GM12878 (cell line): ENCODE results near the gene RNF186. TPM values are rescaled to one million over a fixed set of nuclear protein-coding genes. Genes with fewer than 3 reads are reported as not detected.

Experiments used
- ATAC-seq: fragments of 200-7000 bp; cut with Tn5 transposase; 3 replicates; pipeline ENCODE4 v1.9.1; 2020; ENCODE audit warnings: mild to moderate bottlenecking, moderate library complexity
- BruUV-seq: library from RNA; stranded (reverse); fragments of 400-500 nt; replicated peaks from 2 replicates; lab custom pipeline; 2021; lab: Mats Ljungman, UMichigan
- CTCF ChIA-PET: fragments of 300-600 bp; sonication (Branson Sonifier 250); formaldehyde crosslinking; extraction: SDS; loops from one replicate; lab custom pipeline; 2021; ENCODE audit warnings: inconsistent platforms; lab: Yijun Ruan, JAX
- POLR2A ChIA-PET: fragments of 350-600 bp; formaldehyde crosslinking; extraction: SDS; loops from one replicate; lab custom pipeline; 2021; ENCODE audit warnings: inconsistent platforms; lab: Charles Lee
- RAD21 ChIA-PET: fragments of 300-600 bp; sonication (Branson Sonifier 250); formaldehyde crosslinking; loops from one replicate; lab custom pipeline; 2023; ENCODE audit warnings: antibody characterized with exemption; ENCODE audit not compliant: unreplicated experiment; lab: Charles Lee
- SMC1A ChIA-PET: fragments of 300-600 bp; sonication (Branson Sonifier 250); formaldehyde crosslinking; loops from one replicate; lab custom pipeline; 2023; ENCODE audit not compliant: unreplicated experiment, uncharacterized antibody; lab: Charles Lee
- DNase-seq: peaks from one replicate; pipeline ENCODE4 v3.0.0-alpha.2; 2011; ENCODE audit warnings: low read depth, low spot score
- FAIRE-seq: peaks from 3 replicates; lab custom pipeline; 2011; peaks lifted over from hg19 to GRCh38; lab: Jason Lieb, UNC
- H2AFZ ChIP-seq: 2 replicates; pipeline ENCODE4 v1.6.0; 2011; ENCODE audit warnings: low read depth, low read length, control low read depth; ENCODE audit not compliant: control insufficient read depth
- H3K27ac ChIP-seq: 2 replicates; pipeline ENCODE4 v1.5.1; 2011; ENCODE audit warnings: control low read depth; ENCODE audit not compliant: control insufficient read depth, insufficient read depth
- H3K27me3 ChIP-seq, 2 experiments: replicated peaks in 1 of 2; 2 replicates each; pipeline versions ENCODE4 v1.6.0 to v1.6.1; 2011; ENCODE audit warnings: low read length in 1 of 2; ENCODE audit not compliant: control insufficient read depth in 2 of 2, insufficient read depth in 2 of 2
- H3K36me3 ChIP-seq, 2 experiments: 2 replicates each; pipeline ENCODE4 v1.5.1; 2011; ENCODE audit warnings: low read length in 1 of 2; ENCODE audit not compliant: control insufficient read depth in 2 of 2, insufficient read depth in 2 of 2
- H3K4me1 ChIP-seq: 2 replicates; pipeline ENCODE4 v1.6.1; 2011; ENCODE audit warnings: mild to moderate bottlenecking, low read length, moderate library complexity, mixed read lengths; ENCODE audit not compliant: control insufficient read depth, insufficient read depth
- H3K4me2 ChIP-seq: 2 replicates; pipeline ENCODE4 v1.6.0; 2011; ENCODE audit warnings: control low read depth; ENCODE audit not compliant: control insufficient read depth, insufficient read depth
- H3K4me3 ChIP-seq: fragments of 200-600 bp; sonication (generic); 2 replicates; pipeline ENCODE4 v1.5.1; 2016
- H3K79me2 ChIP-seq: 2 replicates; pipeline ENCODE4 v1.6.0; 2011; ENCODE audit warnings: low read length; ENCODE audit not compliant: control insufficient read depth, insufficient read depth
- H3K9ac ChIP-seq: 2 replicates; pipeline ENCODE4 v1.8.0; 2011; ENCODE audit warnings: low read length, control low read depth, mixed read lengths; ENCODE audit not compliant: control insufficient read depth, insufficient read depth
- H3K9me3 ChIP-seq: replicated peaks from 3 replicates; pipeline ENCODE4 v1.5.1; 2011; ENCODE audit warnings: mild to moderate bottlenecking, low read length; ENCODE audit not compliant: control insufficient read depth, insufficient read depth
- H4K20me1 ChIP-seq: 2 replicates; pipeline ENCODE4 v1.6.0; 2011; ENCODE audit not compliant: control insufficient read depth, insufficient read depth
- CBX3 ChIP-seq: fragments of 200-600 bp; sonication (generic); IDR thresholded peaks from 2 replicates; pipeline ENCODE4 v1.6.1; 2016; ENCODE audit warnings: low read depth, borderline replicate concordance
- CHD1 ChIP-seq: IDR thresholded peaks from 2 replicates; pipeline ENCODE4 v1.6.1; 2012; ENCODE audit warnings: low read depth, low read length, improper control_type of control experiment
- EP300 ChIP-seq, 2 experiments: fragments of 150-350 bp in 1 of 2; IDR thresholded peaks; 2 replicates each; pipeline ENCODE4 v1.6.1; 2011 to 2012; ENCODE audit warnings: low read depth in 2 of 2, low read length in 2 of 2, borderline replicate concordance in 1 of 2, improper control_type of control experiment in 1 of 2, inconsistent platforms in 1 of 2; ENCODE audit not compliant: control insufficient read depth in 1 of 2
- HDAC6 ChIP-seq: fragments of 200-600 bp; sonication (generic); IDR thresholded peaks from one replicate; pipeline ENCODE4 v1.8.0; 2017; ENCODE audit warnings: antibody characterized with exemption; ENCODE audit not compliant: unreplicated experiment
- KAT2A ChIP-seq: conservative IDR thresholded peaks from 2 replicates; pipeline ENCODE4 v1.6.1; 2011; ENCODE audit warnings: low read depth, low read length; ENCODE audit not compliant: control insufficient read depth
- KDM1A ChIP-seq: fragments of 200-600 bp; sonication (generic); IDR thresholded peaks from 2 replicates; pipeline ENCODE4 v1.6.1; 2016; ENCODE audit warnings: borderline replicate concordance
- KLF5 ChIP-seq: fragments of 450-650 bp; IDR thresholded peaks from 2 replicates; pipeline ENCODE4 v1.6.1; 2014; ENCODE audit warnings: mild to moderate bottlenecking; ENCODE audit not compliant: partially characterized antibody
- NRF1 ChIP-seq: conservative IDR thresholded peaks from 2 replicates; pipeline ENCODE4 v1.6.1; 2011; ENCODE audit warnings: mild to moderate bottlenecking, low read depth, low read length, improper control_type of control experiment
- POLR2A ChIP-seq: IDR thresholded peaks from 2 replicates; pipeline ENCODE4 v1.6.1; 2011; ENCODE audit warnings: low read depth, mild to moderate bottlenecking, low read length
- RELA ChIP-seq: fragments of 450-650 bp; IDR thresholded peaks from 2 replicates; pipeline ENCODE4 v1.8.0; 2014; ENCODE audit warnings: borderline replicate concordance; ENCODE audit not compliant: partially characterized antibody
- SPI1 ChIP-seq: IDR thresholded peaks from 2 replicates; pipeline ENCODE4 v1.6.1; 2011; ENCODE audit warnings: low read depth, mild to moderate bottlenecking, low read length, moderate library complexity, borderline replicate concordance; ENCODE audit not compliant: insufficient read depth
- SRF ChIP-seq, 2 experiments: IDR thresholded peaks; 2 replicates each; pipeline ENCODE4 v1.6.1; 2011; ENCODE audit warnings: low read depth in 2 of 2, low read length in 2 of 2, mild to moderate bottlenecking in 1 of 2, moderate library complexity in 1 of 2
- STAT3 ChIP-seq: IDR thresholded peaks from 2 replicates; pipeline ENCODE4 v1.6.1; 2011; ENCODE audit warnings: low read depth, low read length, improper control_type of control experiment
- TARDBP ChIP-seq: IDR thresholded peaks from 2 replicates; pipeline ENCODE4 v1.6.1; 2016; ENCODE audit warnings: borderline replicate concordance
- TBL1XR1 ChIP-seq: IDR thresholded peaks from 2 replicates; pipeline ENCODE4 v1.6.1; 2012; ENCODE audit warnings: low read depth, low read length, improper control_type of control experiment
- ZNF207 ChIP-seq: fragments of 450-650 bp; IDR thresholded peaks from 2 replicates; pipeline ENCODE4 v1.6.1; 2014; ENCODE audit warnings: antibody characterized with exemption, mild to moderate bottlenecking, borderline replicate concordance
- ZNF24 ChIP-seq: fragments of 450-650 bp; IDR thresholded peaks from 2 replicates; pipeline ENCODE4 v1.6.1; 2017; ENCODE audit warnings: antibody characterized with exemption, mild to moderate bottlenecking
- ZNF274 ChIP-seq: IDR thresholded peaks from one replicate; pipeline ENCODE4 v1.8.0; 2011; ENCODE audit not compliant: insufficient read length, insufficient read depth
- ZNF384 ChIP-seq: IDR thresholded peaks from 2 replicates; pipeline ENCODE4 v1.6.1; 2012; ENCODE audit warnings: low read depth, mild to moderate bottlenecking, low read length, improper control_type of control experiment, borderline replicate concordance
- ZNF622 ChIP-seq: fragments of 450-650 bp; IDR thresholded peaks from 2 replicates; pipeline ENCODE4 v1.6.1; 2017; ENCODE audit warnings: mild to moderate bottlenecking, inconsistent platforms
- WGBS: methylation state at CpG from one replicate; pipeline ENCODE4 v1.1.6; 2016; ENCODE audit warnings: low lambda C conversion rate; ENCODE audit not compliant: insufficient replicate concordance, insufficient coverage; ENCODE audit errors: missing lambda C conversion rate; 5-methylcytosine and 5-hydroxymethylcytosine counted together
- in situ Hi-C: fragments of 300-500 bp; cut with MboI; formaldehyde crosslinking; loops from 9 replicates; pipeline ENCODE4 v1.14.3; 2018; ENCODE audit warnings: mixed read lengths
- intact Hi-C: fragments of 100-400 bp; cut with micrococcal nuclease; formaldehyde crosslinking; loops from one replicate; pipeline ENCODE4 v1.14.2; 2022; ENCODE audit not compliant: unreplicated experiment
- polyA plus RNA-seq, 11 experiments: library from polyadenylated mRNA; depleted of rRNA in 4 of 11; unstranded in 6 of 11; stranded (reverse) in 5 of 11; fragments of >200 nt; fragmentation: Nextera tagmentation in 4 of 11; fragmentation: Illumina TruSeq in 1 of 11; extraction: Ambion mirVana in 4 of 11; extraction: Trizol in 1 of 11; gene quantifications; 1 replicate in 1 of 11; 2 replicates in 10 of 11; pipeline versions ENCODE4 v1.2.1 to v1.2.3, GENCODE V29; 2011 to 2016; ENCODE audit warnings: inconsistent platforms in 2 of 11, missing spikeins in 2 of 11, low read depth in 1 of 11
- total RNA-seq, 4 experiments: library from RNA; depleted of rRNA in 3 of 4; stranded (reverse); fragments of >200 nt in 3 of 4; fragmentation: Illumina TruSeq in 1 of 4; extraction: Trizol in 1 of 4; gene quantifications; 2 replicates each; pipeline versions ENCODE4 v1.2.1 to v1.2.3, GENCODE V29; 2013 to 2021
- TF ChIP-seq, protein P1 (sequence below): IDR thresholded peaks from 2 replicates; pipeline ENCODE4 v1.6.1; 2012; ENCODE audit warnings: low read depth, low read length, improper control_type of control experiment
- TF ChIP-seq, protein P2 (sequence below): fragments of 450-650 bp; formaldehyde crosslinking; IDR thresholded peaks from 2 replicates; pipeline ENCODE4 v1.4.0; 2020; ENCODE audit warnings: mild to moderate bottlenecking, moderate library complexity

RNF186 gene
- total and polyA plus RNA-seq, 10 of the 15 experiments (the other 5 are each of a cell fraction or from before 2014, with no cell fraction given), result not detected

DNA sequence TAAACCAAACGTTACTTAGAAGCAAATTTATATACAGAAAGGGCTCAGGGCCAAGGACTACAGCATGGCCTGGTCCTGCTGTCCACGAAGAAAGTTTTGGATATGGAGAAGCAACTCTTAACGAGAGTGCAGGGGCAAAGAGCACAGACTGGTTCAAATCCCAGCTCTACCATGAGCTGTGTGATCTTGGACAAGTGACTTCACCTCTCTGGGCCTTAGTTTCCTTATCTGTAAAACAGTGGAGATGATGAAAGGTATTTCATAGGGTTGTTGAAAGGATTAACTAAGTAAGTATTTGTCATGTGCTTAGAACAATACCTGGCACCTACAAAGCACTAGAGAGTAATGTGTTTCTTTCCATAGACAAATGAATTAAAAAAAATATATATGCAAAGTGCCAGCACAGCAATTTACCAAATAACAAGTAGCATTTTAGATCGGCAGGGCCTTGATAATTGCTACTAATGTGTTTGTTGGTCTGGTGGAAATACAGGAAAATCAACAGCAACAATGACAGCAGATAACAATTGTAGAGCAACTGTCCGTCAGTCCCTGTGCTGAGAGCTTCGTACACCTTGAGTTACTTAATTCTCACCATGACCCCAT, 40.8 kb downstream of the RNF186 start (continued):
- TF ChIP-seq, protein P1, sequence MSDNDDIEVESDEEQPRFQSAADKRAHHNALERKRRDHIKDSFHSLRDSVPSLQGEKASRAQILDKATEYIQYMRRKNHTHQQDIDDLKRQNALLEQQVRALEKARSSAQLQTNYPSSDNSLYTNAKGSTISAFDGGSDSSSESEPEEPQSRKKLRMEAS, result no peak
- TF ChIP-seq KDM1A, result no peak
- no peak for TF ChIP-seq TARDBP
- no peak for TF ChIP-seq KAT2A
- TF ChIP-seq TBL1XR1, result no peak
- no peak for TF ChIP-seq KLF5
- TF ChIP-seq SPI1, result no peak
- no peak for TF ChIP-seq CHD1
- TF ChIP-seq SRF (IDR thresholded peaks at IDR 0.05; ENCODE audit: low read depth in 2 of 2, low read length in 2 of 2), result no peak
- TF ChIP-seq ZNF622, result no peak
- no peak for TF ChIP-seq POLR2A
- no peak for TF ChIP-seq STAT3
- TF ChIP-seq NRF1, result no peak

GRCh38 chr1:19773485-19773884, 41.6 kb downstream of the RNF186 start:
- DNase-seq, result no peak
- Histone ChIP-seq H3K27me3 (no peaks in the 10 kb centered on the region), H3K4me1 (no peaks in the 10 kb centered on the region), H3K36me3 (peaks cover under 1 to 3% of the 10 kb centered on the region in 2 experiments; a peak in 2 of 4 replicates), H3K4me2 (no peak overlapping the region), H3K79me2 (no peaks in the 10 kb centered on the region), H3K9ac (no peak overlapping the region), H3K27ac (no peak overlapping the region), H2AFZ (no peak overlapping the region), H3K4me3 (no peak overlapping the region), H3K9me3 (no peaks in the 10 kb centered on the region), H4K20me1 (no peaks in the 10 kb centered on the region)
- no TSS peak for BruUV-seq
- intact Hi-C loops, result no loop called here
- no peak for ATAC-seq
- SMC1A ChIA-PET, result no interaction called here
- CTCF ChIA-PET, result interaction anchor here (1.6 kb wide), 1 partner anchor 37 kb away, joined by 4 read pairs; no protein-coding TSS in a partner anchor
- in situ Hi-C loops, result no loop called here
- POLR2A ChIA-PET, result no interaction called here
- no peak for FAIRE-seq
- WGBS, result 87% methylated on average over 4 of the region's 4 CpGs
- RAD21 ChIA-PET, result no interaction called here
- TF ChIP-seq ZNF24 (no peak), HDAC6 (no peak), EP300 (IDR thresholded peaks at IDR 0.05; ENCODE audit: borderline replicate concordance in 1 of 2, control insufficient read depth in 1 of 2, low read depth in 2 of 2, low read length in 2 of 2) (no peak), CBX3 (no peak), RELA (no peak), ZNF274 (no peak), ZNF384 (no peak), ZNF207 (no peak)
- TF ChIP-seq, protein P2, sequence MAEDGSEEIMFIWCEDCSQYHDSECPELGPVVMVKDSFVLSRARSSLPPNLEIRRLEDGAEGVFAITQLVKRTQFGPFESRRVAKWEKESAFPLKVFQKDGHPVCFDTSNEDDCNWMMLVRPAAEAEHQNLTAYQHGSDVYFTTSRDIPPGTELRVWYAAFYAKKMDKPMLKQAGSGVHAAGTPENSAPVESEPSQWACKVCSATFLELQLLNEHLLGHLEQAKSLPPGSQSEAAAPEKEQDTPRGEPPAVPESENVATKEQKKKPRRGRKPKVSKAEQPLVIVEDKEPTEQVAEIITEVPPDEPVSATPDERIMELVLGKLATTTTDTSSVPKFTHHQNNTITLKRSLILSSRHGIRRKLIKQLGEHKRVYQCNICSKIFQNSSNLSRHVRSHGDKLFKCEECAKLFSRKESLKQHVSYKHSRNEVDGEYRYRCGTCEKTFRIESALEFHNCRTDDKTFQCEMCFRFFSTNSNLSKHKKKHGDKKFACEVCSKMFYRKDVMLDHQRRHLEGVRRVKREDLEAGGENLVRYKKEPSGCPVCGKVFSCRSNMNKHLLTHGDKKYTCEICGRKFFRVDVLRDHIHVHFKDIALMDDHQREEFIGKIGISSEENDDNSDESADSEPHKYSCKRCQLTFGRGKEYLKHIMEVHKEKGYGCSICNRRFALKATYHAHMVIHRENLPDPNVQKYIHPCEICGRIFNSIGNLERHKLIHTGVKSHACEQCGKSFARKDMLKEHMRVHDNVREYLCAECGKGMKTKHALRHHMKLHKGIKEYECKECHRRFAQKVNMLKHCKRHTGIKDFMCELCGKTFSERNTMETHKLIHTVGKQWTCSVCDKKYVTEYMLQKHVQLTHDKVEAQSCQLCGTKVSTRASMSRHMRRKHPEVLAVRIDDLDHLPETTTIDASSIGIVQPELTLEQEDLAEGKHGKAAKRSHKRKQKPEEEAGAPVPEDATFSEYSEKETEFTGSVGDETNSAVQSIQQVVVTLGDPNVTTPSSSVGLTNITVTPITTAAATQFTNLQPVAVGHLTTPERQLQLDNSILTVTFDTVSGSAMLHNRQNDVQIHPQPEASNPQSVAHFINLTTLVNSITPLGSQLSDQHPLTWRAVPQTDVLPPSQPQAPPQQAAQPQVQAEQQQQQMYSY, result no peak
